Liver (tissue), 3 donors: ENCODE data around the gene TRO.

Experiments
- GABPA ChIP-seq, 2 donors: IDR thresholded peaks in 1 of 2; conservative IDR thresholded peaks in 1 of 2; 2 replicates each; pipeline ENCODE4 v1.6.1; 2016; ENCODE audit warnings: antibody characterized with exemption in 2 of 2, mild to moderate bottlenecking in 1 of 2, moderate library complexity in 1 of 2
- HNF4G ChIP-seq: IDR thresholded peaks from 2 replicates; pipeline ENCODE4 v1.6.1; 2016; ENCODE audit warnings: antibody characterized with exemption
- RAD21 ChIP-seq, 2 donors: IDR thresholded peaks; 2 replicates each; pipeline ENCODE4 v1.6.1; 2016; ENCODE audit warnings: antibody characterized with exemption in 2 of 2, mild to moderate bottlenecking in 2 of 2
- SP1 ChIP-seq: IDR thresholded peaks from 2 replicates; pipeline ENCODE4 v1.6.1; 2018; ENCODE audit warnings: antibody characterized with exemption, mild to moderate bottlenecking
- YY1 ChIP-seq: IDR thresholded peaks from 2 replicates; pipeline ENCODE4 v1.6.1; 2016; ENCODE audit warnings: antibody characterized with exemption, mild to moderate bottlenecking
- TF ChIP-seq, protein P1 (sequence below): fragments of 150-350 bp; IDR thresholded peaks from 2 replicates; pipeline ENCODE4 v1.5.1; 2017; ENCODE audit warnings: improper control_type of control experiment, low read depth, low read length; ENCODE audit not compliant: missing input control
- TF ChIP-seq, protein P2 (sequence below): IDR thresholded peaks from 2 replicates; pipeline ENCODE4 v1.6.1; 2016; ENCODE audit warnings: antibody characterized with exemption
- donor health status: healthy.
- donor health status: healthy.

- TF ChIP-seq, protein P1, sequence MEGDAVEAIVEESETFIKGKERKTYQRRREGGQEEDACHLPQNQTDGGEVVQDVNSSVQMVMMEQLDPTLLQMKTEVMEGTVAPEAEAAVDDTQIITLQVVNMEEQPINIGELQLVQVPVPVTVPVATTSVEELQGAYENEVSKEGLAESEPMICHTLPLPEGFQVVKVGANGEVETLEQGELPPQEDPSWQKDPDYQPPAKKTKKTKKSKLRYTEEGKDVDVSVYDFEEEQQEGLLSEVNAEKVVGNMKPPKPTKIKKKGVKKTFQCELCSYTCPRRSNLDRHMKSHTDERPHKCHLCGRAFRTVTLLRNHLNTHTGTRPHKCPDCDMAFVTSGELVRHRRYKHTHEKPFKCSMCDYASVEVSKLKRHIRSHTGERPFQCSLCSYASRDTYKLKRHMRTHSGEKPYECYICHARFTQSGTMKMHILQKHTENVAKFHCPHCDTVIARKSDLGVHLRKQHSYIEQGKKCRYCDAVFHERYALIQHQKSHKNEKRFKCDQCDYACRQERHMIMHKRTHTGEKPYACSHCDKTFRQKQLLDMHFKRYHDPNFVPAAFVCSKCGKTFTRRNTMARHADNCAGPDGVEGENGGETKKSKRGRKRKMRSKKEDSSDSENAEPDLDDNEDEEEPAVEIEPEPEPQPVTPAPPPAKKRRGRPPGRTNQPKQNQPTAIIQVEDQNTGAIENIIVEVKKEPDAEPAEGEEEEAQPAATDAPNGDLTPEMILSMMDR = no peak
- TF ChIP-seq GABPA (IDR thresholded peaks at IDR 0.05 in 1 of 2, conservative IDR thresholded peaks at IDR 0.05 in 1 of 2) (no peak), HNF4G (no peak), YY1 (no peak), SP1 (no peak), RAD21 (IDR thresholded peaks at IDR 0.05) (no peak)
- TF ChIP-seq, protein P2, sequence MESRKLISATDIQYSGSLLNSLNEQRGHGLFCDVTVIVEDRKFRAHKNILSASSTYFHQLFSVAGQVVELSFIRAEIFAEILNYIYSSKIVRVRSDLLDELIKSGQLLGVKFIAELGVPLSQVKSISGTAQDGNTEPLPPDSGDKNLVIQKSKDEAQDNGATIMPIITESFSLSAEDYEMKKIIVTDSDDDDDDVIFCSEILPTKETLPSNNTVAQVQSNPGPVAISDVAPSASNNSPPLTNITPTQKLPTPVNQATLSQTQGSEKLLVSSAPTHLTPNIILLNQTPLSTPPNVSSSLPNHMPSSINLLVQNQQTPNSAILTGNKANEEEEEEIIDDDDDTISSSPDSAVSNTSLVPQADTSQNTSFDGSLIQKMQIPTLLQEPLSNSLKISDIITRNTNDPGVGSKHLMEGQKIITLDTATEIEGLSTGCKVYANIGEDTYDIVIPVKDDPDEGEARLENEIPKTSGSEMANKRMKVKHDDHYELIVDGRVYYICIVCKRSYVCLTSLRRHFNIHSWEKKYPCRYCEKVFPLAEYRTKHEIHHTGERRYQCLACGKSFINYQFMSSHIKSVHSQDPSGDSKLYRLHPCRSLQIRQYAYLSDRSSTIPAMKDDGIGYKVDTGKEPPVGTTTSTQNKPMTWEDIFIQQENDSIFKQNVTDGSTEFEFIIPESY = no peak
These were observed 6.4 kb downstream of the TRO start for GRCh38 chrX:54926978-54927377.
